Sigmoid colon (tissue), 4 donors: ENCODE measurements around the gene MAPK8IP3.

Experiments
- CTCF ChIP-seq, 4 experiments: fragments of 450-650 bp in 3 of 4; fragments of 200-600 bp in 1 of 4; IDR thresholded peaks; one replicate each; pipeline ENCODE4 v1.5.1; 2016 to 2019; ENCODE audit warnings: antibody characterized with exemption in 4 of 4, mild to moderate bottlenecking in 3 of 4, moderate library complexity in 2 of 4
- EP300 ChIP-seq, 4 donors: sonication (generic); formaldehyde crosslinking; IDR thresholded peaks; one replicate each; pipeline ENCODE4 v1.6.1; 2017; ENCODE audit warnings: antibody characterized with exemption in 4 of 4
- POLR2A ChIP-seq, 2 donors: fragments of 450-650 bp; IDR thresholded peaks; one replicate each; pipeline ENCODE4 v1.6.1; 2016; ENCODE audit warnings: antibody characterized with exemption in 2 of 2, mild to moderate bottlenecking in 2 of 2, moderate library complexity in 2 of 2
- POLR2AphosphoS5 ChIP-seq, 4 donors: sonication (generic); formaldehyde crosslinking; IDR thresholded peaks; one replicate each; pipeline ENCODE4 v1.6.1; 2017; ENCODE audit warnings: antibody characterized with exemption in 4 of 4

DNA sequence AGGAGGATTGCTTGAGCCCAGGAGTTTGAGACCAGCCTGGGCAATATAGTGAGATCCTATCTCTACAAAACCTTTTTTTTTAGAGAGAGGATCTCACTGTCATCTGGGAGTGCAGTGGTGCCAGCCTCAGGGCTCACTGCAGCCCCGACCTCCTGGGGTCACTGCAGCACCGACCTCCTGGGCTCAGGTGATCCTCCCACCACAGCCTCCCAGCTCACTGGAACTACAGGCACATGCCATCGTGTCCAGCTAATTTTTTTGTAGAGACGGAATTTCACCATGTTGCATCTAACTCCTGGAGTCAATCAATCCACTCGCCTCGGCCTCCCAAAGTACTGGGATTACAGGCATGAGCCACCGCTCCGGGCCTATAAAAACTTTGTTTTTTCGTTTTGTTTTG, 15.4 kb downstream of the MAPK8IP3 start:
- no peak for TF ChIP-seq CTCF (IDR thresholded peaks at IDR 0.05)
- TF ChIP-seq POLR2AphosphoS5 (IDR thresholded peaks at IDR 0.05), result no peak
- TF ChIP-seq POLR2A (IDR thresholded peaks at IDR 0.05), result no peak
- TF ChIP-seq EP300 (IDR thresholded peaks at IDR 0.05), result no peak
